ENCODE data around the gene RAPGEF1.
A peak's percentile ranks its signal among the peaks of the same experiment; 100 is the strongest.

The RAPGEF1 gene

GRCh38 chr9:131635285-131635684 lies 104.6 kb downstream of the RAPGEF1 start (continued):
- TF ChIP-seq, protein P1, sequence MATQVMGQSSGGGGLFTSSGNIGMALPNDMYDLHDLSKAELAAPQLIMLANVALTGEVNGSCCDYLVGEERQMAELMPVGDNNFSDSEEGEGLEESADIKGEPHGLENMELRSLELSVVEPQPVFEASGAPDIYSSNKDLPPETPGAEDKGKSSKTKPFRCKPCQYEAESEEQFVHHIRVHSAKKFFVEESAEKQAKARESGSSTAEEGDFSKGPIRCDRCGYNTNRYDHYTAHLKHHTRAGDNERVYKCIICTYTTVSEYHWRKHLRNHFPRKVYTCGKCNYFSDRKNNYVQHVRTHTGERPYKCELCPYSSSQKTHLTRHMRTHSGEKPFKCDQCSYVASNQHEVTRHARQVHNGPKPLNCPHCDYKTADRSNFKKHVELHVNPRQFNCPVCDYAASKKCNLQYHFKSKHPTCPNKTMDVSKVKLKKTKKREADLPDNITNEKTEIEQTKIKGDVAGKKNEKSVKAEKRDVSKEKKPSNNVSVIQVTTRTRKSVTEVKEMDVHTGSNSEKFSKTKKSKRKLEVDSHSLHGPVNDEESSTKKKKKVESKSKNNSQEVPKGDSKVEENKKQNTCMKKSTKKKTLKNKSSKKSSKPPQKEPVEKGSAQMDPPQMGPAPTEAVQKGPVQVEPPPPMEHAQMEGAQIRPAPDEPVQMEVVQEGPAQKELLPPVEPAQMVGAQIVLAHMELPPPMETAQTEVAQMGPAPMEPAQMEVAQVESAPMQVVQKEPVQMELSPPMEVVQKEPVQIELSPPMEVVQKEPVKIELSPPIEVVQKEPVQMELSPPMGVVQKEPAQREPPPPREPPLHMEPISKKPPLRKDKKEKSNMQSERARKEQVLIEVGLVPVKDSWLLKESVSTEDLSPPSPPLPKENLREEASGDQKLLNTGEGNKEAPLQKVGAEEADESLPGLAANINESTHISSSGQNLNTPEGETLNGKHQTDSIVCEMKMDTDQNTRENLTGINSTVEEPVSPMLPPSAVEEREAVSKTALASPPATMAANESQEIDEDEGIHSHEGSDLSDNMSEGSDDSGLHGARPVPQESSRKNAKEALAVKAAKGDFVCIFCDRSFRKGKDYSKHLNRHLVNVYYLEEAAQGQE (tag by site-specific recombination; IDR thresholded peaks at IDR 0.05) = no peak
- TF ChIP-seq ZNF394 (tag by site-specific recombination; IDR thresholded peaks at IDR 0.05; ENCODE audit: borderline replicate concordance) (0 out of 2 replicates have a peak, but pooled peaks have one; percentile 24), ZNF350 (tag by site-specific recombination; IDR thresholded peaks at IDR 0.05) (no peak), ZXDB (tag by site-specific recombination; IDR thresholded peaks at IDR 0.05) (no peak; the same call in 1 of the 2 replicates), ZNF274 (IDR thresholded peaks at IDR 0.05; ENCODE audit: low read length) (no peak), ZNF274 (tag by site-specific recombination; IDR thresholded peaks at IDR 0.05; ENCODE audit: borderline replicate concordance) (no peak), ZFP41 (tag by site-specific recombination; IDR thresholded peaks at IDR 0.05; ENCODE audit: borderline replicate concordance) (no peak), ZNF133 (tag by site-specific recombination; IDR thresholded peaks at IDR 0.05) (no peak), ZBTB10 (tag by site-specific recombination; IDR thresholded peaks at IDR 0.05) (no peak), MZF1 (tag by site-specific recombination; IDR thresholded peaks at IDR 0.05; ENCODE audit: borderline replicate concordance) (no peak), ZNF621 (tag by site-specific recombination; IDR thresholded peaks at IDR 0.05) (no peak), KLF10 (tag by site-specific recombination; IDR thresholded peaks at IDR 0.05) (peak; percentile 55; the same call in 1 of the 2 replicates), ZNF19 (tag by site-specific recombination; IDR thresholded peaks at IDR 0.05; ENCODE audit: low read depth) (no peak), ZNF324 (tag by site-specific recombination; IDR thresholded peaks at IDR 0.05) (no peak), IKZF3 (tag by site-specific recombination; IDR thresholded peaks at IDR 0.05) (0 out of 2 replicates have a peak, but pooled peaks have one; percentile 21), ZNF146 (tag by site-specific recombination; IDR thresholded peaks at IDR 0.05) (no peak), ZNF23 (tag by site-specific recombination; IDR thresholded peaks at IDR 0.05; ENCODE audit: borderline replicate concordance) (no peak), ZNF600 (tag by site-specific recombination; IDR thresholded peaks at IDR 0.05) (peak; percentile 82), ZNF830 (tag by site-specific recombination; IDR thresholded peaks at IDR 0.05; ENCODE audit: low read depth) (no peak), REPIN1 (tag by site-specific recombination; IDR thresholded peaks at IDR 0.05; ENCODE audit: low read depth) (no peak), FEZF1 (tag by site-specific recombination; IDR thresholded peaks at IDR 0.05) (peak; percentile 81), ZNF555 (tag by site-specific recombination; conservative IDR thresholded peaks at IDR 0.05) (no peak)
- TF ChIP-seq, protein P2, sequence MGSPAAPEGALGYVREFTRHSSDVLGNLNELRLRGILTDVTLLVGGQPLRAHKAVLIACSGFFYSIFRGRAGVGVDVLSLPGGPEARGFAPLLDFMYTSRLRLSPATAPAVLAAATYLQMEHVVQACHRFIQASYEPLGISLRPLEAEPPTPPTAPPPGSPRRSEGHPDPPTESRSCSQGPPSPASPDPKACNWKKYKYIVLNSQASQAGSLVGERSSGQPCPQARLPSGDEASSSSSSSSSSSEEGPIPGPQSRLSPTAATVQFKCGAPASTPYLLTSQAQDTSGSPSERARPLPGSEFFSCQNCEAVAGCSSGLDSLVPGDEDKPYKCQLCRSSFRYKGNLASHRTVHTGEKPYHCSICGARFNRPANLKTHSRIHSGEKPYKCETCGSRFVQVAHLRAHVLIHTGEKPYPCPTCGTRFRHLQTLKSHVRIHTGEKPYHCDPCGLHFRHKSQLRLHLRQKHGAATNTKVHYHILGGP (tag by site-specific recombination; IDR thresholded peaks at IDR 0.05) = no peak
- TF ChIP-seq, protein P3, sequence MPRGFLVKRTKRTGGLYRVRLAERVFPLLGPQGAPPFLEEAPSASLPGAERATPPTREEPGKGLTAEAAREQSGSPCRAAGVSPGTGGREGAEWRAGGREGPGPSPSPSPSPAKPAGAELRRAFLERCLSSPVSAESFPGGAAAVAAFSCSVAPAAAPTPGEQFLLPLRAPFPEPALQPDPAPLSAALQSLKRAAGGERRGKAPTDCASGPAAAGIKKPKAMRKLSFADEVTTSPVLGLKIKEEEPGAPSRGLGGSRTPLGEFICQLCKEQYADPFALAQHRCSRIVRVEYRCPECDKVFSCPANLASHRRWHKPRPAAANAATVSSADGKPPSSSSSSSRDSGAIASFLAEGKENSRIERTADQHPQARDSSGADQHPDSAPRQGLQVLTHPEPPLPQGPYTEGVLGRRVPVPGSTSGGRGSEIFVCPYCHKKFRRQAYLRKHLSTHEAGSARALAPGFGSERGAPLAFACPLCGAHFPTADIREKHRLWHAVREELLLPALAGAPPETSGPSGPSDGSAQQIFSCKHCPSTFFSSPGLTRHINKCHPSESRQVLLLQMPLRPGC (tag by site-specific recombination; IDR thresholded peaks at IDR 0.05) = peak; percentile 67; the same call in 1 of the 2 replicates
